ENCODE results near the gene GRIA4.

GRIA4 gene

DNA sequence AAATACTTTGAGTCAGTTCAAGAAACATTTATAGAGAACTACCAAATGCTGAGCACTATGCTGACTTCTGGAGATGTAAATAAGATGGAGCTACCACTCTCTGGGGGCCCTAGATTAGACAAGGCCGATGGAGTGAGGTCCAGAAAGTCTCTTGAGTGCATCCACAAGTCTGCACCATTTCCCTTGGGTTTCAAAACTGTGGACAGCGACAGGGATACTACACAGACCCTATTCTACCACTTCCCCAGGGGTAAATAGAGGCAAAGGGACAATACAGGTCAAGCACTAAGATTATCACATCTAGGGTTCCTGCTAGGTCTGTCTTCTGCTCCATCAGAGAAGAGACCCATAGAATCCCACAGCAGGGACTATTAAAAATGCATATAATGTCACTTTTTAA lies 183.2 kb downstream of the GRIA4 start:
- no peak for DNase-seq

DNA sequence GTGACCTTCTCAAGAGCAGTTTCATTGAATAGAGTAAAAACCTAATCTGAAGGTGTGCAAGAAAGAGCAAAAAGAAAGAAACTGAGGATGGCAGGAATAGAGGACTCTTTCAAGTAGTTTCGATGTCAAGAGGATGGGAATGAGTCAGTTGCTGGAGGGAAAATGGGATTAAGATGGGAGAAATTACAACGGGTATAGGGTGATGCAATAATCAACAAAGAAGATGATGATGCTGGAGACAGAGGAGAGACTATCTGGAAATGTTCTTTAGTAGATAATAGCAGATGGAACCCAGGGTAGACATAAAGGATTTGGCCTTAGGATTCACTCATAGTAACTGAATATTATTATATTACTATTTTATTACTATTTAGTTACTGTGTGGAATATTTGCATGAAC lies 189.4 kb downstream of the GRIA4 start:
- DNase-seq, result no peak

DNA sequence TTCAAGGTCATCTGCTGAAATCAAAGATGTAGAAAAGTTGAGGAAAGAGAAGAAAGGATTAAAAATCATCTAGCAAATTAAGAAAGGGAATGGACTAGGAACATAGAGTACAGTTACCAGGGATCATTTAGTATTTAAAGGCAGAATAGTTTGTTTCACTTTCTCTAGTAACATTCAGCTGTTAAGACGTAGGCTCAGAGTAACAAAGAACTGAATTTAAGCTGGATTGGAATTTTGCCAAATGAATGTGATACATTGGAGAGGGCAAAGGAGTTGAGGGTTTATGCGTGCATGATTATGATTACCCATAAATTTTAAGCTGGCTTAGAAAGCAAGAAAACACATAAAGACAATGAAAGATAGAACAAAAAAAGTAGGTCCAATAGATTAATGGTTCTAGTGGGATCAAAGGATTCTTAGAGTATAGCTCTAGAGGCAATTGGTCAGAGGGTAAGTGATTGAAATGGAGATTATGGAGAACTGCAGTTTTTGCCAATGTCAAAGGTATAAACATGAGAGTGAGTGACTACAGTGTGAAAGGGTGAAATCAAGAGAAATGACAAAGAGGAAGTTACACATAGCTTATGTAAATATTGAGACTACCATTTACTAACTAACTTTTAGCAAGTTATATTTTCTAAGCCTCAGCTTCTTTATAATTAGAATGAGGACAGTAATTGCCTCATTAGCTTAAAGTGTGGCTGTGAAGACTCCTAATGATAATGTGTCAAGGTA lies 190.0 kb downstream of the GRIA4 start:
- no peak for DNase-seq

DNA sequence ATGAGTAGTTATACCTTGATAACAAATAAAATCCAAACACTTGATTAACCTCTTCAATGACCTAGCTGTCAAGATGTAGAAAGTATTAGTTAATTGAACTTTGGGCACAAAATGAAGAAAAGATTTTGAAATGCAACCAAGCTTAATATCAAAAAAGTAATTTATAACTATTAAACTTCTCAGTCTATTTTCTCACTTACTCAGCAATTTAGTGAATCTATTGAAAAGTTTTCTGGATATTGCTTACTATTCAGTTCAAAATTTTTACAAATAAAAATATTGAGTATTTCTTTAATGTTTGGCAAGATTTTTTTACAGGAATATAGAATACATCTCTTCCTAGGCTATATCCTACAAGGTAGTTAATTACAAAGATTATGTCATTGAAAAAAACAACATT lies 192.5 kb downstream of the GRIA4 start:
- no peak for DNase-seq

DNA sequence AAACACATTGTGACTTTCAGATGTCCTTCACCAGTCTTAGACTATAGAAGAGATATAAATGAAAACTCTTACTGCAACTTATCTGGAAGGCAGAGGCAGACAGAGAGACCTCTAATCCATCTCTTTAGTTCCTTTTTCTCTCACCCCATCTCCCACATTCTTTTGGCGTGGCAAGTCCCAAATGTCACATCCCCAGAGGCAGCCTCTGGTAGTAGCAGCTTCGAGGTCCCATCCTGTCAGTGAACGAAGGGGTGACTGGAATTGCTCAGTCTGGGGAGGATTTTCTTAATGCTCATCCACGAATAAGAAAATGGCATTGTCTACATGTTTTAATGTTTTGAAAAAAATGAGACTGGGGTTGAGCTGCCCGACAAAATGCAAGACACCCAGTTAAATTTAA lies 201.4 kb downstream of the GRIA4 start:
- DNase-seq, result no peak

DNA sequence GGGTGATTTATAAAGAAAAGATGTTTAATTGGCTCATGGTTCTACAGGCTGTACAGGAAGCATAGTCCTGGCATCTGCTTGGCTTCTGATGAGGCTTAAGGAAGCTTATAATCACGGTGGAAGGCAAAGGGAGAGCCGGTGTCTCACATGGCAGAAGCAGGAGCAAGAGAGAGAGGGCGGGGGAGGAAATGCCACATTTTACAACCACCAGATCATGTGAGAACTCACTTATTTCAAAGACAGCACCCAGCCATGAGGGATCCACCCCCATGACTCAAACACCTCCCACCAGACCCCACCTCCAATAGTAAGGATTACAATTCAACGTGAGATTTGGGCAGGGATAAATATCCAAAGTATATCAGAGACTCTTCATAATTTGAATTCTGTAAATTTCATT lies 211.5 kb downstream of the GRIA4 start:
- no peak for DNase-seq

DNA sequence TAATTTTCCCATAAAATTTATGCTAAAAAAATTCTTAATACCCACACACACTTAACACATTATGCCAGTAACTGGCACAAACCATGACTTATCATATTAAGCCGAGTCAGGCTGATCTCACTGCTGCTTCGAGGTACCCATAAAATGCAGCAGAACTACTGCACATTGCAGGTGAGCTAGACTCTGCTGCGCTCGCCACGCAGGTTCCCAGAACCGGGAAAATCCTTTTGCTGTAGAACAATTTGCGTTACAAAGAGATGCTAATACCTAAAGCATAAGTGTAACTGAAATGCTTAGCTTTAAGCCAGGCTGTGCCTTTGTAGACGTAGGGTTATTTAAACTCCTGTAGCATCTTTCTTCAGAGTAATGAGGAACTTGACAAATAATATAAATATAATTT lies 211.9 kb downstream of the GRIA4 start:
- no peak for DNase-seq

DNA sequence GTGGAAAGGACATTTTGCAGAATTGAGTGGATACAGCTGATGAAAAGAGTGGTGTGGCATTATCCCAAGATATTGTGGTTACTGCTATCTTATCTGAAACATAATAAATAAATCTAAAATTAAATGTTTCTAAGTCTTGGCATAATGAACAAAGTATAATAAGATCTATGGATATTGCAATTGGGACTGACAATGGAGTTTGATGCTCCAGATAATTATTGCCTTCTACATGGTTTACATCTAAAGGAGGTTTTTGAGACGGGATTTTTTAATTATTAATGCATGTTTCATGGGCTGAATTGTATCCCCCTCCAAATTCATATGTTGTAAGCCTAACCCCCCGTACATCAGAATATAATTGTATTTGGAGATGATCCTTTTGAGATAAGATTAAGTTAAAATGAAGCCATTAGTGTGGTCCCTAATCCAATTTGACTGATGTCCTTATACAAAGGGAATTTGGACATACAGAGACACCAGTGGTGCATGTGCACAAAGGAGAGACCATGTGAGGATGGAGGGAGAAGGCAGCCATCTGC lies 213.7 kb downstream of the GRIA4 start:
- no peak for DNase-seq

DNA sequence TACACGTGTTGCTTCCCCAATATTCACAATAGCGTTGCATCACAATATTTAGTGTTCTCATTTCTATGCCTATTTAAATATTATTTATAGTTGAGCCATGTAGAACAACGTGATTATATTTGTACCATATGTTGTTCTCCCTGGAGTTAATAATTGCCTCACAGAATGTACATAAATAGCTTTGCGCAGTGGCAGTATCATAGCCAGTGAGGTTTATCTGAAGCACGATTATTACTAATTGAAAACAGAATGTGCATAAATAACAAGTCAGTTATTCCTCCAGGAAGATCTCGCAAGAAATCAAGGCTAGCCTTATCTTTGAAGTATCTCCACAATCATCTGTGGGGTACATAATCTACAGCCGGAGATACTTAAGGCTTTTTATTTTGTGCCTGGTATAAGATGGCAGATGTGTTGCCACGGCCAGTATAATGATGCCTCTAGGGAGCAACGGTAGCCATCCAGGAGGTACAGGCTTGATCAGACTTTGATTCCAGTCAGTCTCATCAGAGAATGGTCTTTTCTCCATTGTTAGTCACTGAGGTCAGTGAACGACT lies 214.7 kb downstream of the GRIA4 start:
- no peak for DNase-seq

DNA sequence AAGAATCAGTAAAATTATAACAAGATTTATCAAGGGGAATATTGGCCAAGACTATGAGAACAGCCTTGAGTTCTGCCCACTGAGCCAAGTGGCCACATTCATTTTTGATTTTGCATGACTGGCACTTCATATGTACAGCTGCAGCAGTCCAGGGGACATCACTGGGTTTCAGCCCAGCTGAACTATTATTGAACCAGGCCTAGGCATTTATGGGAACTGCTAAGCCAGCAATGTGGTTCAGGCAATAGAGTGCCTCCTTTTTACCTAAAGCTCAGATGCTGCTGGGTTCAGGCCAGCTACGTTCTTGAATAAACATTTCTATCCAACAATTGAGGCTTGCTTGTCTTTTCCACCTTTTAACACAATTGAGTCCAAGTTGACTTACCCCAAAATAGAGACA lies 215.3 kb downstream of the GRIA4 start:
- DNase-seq, result no peak

DNA sequence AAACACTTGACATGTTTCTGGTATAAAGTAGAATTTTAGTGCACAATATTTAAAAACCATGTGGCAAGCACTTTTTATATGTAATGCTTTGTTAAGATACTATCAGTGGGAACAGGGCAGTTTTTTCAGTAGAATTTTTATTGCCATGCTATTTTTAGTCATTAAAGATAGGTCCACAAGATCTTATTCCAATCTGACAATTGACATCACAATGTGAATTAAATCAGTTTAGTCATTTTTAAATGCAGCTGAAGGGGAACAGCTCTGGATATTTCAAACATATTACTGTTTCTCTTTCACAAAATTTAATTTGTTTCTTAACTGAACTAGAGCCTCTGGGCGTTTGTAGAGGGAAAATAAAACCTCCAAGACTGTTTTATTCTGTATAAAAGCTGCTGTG lies 218.0 kb downstream of the GRIA4 start:
- no peak for DNase-seq

DNA sequence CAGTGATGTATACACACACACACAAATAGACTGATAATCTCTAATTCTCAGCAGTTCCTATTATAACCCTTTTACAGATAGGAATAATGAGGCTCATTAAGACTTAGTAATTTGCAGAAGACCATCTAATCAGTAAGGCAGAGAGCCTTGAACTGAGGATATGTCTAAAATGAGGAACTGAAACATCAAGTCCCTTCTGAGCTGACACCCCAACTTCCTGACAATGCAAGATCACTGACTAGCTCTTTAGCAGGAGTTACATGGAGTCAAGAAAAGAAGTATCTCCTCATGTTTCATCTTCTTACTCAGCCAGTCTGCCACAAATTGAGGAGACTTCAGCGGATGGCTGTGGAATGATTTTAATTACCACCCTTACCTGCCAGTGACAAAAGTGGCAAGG lies 219.2 kb downstream of the GRIA4 start:
- DNase-seq, result no peak

DNA sequence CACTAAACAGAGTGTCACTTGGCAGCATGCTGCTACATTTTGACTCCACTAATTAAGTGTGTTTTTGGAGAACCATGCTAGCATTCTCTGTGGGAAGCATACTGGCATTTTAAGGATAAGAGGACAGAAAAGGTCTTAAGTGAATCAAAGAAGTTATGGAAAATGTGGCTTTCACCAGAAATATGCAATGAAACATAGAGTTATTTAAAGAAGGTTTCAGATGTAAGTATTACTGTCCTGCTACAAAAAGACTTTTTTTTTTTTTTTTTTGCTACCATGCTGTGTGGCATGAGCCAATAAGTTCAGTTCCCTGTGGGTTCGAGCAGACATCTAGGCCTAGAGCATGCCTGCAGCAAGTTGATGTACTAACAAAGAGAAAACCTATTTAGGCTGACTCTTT lies 224.6 kb downstream of the GRIA4 start:
- DNase-seq, result no peak

DNA sequence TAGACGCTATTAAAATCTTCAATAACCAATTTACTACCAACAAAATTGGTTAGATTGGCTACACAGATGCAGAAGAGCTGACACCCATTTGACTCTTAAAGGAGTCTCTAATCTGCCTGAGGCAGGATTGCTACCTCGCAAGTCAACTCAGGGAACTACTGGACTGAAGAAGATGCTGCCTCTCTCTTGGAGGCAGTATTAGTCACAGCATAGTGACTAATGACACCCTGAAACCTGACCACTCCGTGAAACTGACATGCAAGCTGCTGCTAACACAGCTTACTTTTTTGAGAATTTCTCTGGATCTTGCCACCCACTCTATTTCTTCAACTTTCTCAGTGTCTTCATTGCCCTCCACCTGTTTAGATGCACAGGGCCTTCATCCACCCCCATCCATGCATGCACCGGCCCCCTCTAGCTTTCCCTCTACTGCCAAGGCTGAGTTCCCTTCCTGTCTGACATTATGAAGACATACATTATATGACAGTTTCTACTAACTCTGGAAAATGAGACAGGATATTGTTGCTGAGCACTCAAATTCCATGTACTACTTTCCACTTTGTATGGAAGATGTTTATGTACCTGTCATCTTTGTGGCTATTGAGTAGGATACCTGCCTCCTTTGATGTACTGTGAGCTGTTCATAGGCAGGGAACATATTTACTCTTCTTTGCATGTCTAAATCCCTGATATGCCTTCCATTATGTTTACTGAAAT lies 229.0 kb downstream of the GRIA4 start:
- no peak for DNase-seq

DNA sequence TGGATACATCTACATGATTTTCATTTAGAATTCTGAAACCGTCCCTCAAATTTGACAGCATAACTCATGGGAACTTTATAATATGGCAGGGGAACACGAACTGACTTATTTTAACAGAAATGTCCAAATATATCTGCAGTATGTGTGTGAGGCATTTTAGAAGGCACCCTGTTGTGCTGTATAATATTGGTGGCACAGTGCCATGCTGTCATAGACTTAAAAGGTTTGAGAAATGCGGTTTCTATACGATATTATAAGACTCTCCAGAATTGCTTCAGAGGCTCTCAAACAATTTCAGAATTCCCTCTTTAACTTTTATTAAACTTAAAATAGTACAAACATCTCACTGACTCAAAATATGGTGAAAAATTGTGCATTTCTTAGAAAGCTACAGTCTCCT lies 230.5 kb downstream of the GRIA4 start:
- no peak for DNase-seq

DNA sequence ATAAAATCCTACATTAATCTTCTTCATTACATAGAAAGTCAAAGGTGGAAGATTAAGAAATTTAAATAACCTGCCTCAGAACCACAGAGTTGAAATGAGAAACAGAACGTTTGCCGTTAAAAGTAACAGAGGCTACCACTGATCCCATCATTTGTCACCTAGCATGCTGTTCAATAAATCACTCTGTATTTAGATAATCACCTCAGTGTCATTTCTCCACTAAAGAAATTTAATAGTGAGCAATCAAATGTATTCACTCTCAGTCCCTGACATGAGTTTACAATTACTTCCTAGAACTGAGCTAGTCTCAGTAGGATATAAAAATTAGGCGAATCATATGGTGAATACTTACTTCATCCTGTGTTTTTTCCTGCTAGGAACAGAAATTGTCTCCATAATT lies 242.5 kb downstream of the GRIA4 start:
- DNase-seq, result no peak

DNA sequence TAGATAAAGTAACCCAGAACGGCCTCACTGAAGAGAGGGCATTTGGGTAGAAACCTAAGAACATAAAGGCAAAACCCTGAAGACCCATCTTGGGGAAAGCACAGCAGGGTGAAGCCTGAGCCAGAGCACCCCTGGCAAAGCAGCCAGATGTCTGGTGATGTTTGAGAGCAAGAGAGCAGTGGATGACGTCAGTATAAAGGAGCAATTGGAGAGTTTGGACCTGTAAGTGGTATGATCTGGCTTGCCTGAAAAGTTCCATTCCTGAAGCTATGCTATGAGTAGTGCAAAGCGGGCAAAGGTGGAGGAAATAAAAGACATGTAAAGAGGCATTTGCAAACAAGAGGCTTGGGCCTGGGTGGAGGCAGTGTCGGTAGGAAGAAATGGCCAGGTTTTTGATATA lies 244.4 kb downstream of the GRIA4 start:
- no peak for DNase-seq

DNA sequence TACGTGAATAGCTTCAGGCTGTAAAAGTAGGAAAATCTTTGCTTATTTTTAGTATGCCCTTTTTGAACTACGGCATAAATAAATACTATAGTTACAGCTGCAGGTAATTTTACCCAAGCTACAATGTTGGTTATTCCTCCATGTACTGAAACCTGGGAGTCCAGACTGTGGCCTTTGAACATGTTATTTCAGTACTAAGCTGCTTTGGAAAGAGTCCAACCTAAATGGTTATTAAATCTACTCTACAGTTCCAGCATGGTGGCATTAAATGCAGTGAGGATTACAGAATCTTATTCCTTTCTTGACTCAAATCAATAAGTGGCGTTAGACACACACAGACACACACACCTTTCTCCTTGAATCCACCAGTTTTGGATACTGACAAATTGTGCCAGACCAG lies 247.1 kb downstream of the GRIA4 start:
- DNase-seq, result no peak

DNA sequence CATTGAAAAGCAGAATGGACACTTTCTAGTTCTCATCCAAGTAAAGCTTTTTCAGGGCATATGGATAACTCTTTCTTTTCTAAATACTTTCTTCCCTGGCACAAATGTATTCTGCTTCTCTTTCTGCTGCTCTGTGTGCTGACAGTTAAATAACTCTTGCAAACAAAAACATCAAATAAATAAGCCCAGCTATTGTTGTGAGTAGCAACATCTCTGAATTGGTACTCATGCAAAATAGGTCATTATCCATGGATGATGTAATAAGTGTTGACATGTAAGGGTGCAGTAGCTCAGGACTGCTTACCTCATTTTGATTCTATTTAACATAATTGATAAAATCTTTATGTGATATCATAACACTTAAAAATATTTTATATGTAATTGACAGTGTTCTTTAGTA lies 247.9 kb downstream of the GRIA4 start:
- DNase-seq, result no peak

DNA sequence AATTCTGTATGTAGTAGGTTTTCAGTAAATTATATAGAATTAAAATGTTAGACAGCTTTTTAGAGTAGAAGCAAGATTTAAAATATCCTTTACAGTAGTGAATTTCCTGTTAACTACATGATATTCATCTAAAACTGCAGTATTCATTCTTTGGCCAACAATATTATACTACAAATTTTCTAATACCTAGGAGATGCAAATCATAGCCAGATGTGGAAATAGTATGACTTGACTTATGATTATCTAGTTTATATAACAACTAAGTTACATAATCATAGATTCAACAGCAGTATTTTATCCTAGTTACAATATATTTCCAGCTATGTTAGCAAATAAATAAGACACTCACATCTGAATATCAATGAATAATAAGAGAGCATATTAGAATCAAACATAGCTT lies 249.0 kb downstream of the GRIA4 start:
- no peak for DNase-seq

DNA sequence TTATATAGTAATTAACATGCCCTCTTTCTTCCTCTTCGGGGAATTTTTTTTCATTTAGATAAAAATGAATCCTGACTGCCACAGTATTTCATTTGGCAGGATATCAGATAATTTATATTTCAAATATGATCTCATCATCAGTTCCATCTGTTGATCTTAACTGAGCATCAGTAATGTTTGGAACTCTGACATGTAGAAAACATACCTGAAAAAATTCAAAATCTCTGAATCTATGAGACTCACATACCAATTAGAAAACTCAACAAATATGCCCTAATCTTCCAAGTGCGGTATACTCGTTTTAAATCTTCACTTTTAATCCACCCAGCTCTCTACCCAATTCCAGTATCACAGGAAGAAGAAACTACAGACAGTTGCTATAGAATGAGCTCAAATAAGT lies 250.2 kb downstream of the GRIA4 start:
- DNase-seq, result no peak

DNA sequence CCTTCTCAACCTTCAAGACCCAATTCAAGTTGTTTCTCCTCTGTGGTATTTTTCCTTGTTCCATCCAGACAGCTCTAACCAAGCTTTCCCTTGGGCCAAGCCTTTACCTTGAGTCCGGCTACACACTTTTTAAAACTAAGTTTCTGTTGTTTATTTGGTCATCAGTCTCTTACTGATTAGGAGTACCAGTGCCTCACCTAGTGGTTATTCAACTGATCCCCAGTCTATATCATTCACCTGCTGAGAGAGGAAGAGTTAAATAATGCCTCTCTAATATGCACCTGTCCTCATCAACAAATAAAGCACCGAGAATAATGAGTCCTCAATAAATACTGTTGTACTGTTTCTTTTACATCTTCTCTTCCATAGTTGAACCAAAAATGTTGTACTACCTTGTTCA lies 251.4 kb downstream of the GRIA4 start:
- DNase-seq, result no peak

DNA sequence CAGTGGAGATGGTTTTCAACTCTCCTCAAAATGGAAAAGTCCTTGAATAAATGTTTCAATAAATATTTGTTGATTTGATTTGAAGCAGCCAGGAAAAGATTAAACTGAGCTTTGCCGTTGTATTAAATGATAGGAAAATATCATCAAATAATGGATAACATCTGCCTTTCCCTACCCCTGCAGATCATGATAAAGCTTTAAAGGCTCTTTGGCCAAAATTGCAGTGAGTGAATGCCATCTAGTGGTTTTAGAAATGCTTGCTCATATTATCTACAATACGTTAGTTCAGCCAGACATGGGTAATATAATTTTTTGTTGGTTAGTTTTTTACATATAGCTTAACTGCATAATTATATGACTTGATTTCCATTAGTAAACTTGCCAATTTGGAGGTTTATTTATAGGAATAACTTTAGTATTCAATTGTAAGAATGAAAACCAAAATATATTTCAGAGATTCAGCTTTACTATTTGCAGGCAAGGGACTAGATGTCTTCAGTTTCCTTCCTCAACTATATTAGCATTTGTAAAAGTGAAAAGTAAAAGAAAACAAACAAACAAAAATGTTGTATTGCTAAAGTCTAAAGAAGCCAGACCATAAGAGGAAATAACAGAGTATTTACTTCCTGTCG lies 253.0 kb downstream of the GRIA4 start:
- DNase-seq, result no peak

DNA sequence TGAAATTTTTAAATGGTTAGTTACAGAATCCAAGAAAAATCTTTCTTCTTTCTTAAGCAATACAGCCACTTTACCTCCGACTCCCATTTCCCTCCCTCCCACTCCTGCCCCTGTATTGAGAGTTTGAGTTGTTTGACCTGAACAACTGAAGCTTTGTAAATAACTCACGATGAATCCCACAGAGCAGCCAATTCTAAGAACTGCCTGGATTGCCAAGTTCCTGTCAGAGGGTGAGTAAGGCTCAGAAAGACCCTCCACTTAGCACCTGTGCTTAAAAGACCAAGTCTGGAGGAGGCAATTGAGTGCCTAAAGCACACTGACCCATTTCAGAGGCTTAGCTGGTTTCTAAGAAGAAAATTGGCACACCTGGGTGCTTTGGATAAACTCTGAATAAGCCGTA lies 253.7 kb downstream of the GRIA4 start:
- no peak for DNase-seq
